ENCODE results near the gene PNCK.

Gene PNCK

GRCh38 chrX:153702336-153703035 is 28.9 kb upstream of the PNCK start:
- no peak for TF ChIP-seq ZBTB7A (IDR thresholded peaks at IDR 0.05; ENCODE audit: low read depth)
- no peak for TF ChIP-seq EGR1 (IDR thresholded peaks at IDR 0.05)
- TF ChIP-seq RAD21 (IDR thresholded peaks at IDR 0.05; ENCODE audit: low read depth) = no peak
- no peak for TF ChIP-seq EP300 (IDR thresholded peaks at IDR 0.05; ENCODE audit: borderline replicate concordance)
- no peak for TF ChIP-seq YY1 (IDR thresholded peaks at IDR 0.05; ENCODE audit: low read depth)
- TF ChIP-seq, protein P1, sequence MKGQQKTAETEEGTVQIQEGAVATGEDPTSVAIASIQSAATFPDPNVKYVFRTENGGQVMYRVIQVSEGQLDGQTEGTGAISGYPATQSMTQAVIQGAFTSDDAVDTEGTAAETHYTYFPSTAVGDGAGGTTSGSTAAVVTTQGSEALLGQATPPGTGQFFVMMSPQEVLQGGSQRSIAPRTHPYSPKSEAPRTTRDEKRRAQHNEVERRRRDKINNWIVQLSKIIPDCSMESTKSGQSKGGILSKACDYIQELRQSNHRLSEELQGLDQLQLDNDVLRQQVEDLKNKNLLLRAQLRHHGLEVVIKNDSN (IDR thresholded peaks at IDR 0.05) = no peak
- TF ChIP-seq CREB1 (IDR thresholded peaks at IDR 0.05; ENCODE audit: low read depth) = no peak
- no peak for TF ChIP-seq TCF12 (IDR thresholded peaks at IDR 0.05; ENCODE audit: low read depth)
- no peak for TF ChIP-seq TEAD4 (IDR thresholded peaks at IDR 0.05)
- no peak for TF ChIP-seq NFIC (IDR thresholded peaks at IDR 0.05)
- TF ChIP-seq, protein P2, sequence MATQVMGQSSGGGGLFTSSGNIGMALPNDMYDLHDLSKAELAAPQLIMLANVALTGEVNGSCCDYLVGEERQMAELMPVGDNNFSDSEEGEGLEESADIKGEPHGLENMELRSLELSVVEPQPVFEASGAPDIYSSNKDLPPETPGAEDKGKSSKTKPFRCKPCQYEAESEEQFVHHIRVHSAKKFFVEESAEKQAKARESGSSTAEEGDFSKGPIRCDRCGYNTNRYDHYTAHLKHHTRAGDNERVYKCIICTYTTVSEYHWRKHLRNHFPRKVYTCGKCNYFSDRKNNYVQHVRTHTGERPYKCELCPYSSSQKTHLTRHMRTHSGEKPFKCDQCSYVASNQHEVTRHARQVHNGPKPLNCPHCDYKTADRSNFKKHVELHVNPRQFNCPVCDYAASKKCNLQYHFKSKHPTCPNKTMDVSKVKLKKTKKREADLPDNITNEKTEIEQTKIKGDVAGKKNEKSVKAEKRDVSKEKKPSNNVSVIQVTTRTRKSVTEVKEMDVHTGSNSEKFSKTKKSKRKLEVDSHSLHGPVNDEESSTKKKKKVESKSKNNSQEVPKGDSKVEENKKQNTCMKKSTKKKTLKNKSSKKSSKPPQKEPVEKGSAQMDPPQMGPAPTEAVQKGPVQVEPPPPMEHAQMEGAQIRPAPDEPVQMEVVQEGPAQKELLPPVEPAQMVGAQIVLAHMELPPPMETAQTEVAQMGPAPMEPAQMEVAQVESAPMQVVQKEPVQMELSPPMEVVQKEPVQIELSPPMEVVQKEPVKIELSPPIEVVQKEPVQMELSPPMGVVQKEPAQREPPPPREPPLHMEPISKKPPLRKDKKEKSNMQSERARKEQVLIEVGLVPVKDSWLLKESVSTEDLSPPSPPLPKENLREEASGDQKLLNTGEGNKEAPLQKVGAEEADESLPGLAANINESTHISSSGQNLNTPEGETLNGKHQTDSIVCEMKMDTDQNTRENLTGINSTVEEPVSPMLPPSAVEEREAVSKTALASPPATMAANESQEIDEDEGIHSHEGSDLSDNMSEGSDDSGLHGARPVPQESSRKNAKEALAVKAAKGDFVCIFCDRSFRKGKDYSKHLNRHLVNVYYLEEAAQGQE (IDR thresholded peaks at IDR 0.05; ENCODE audit: low read depth) = no peak
- TF ChIP-seq TAF1 (IDR thresholded peaks at IDR 0.05; ENCODE audit: low read depth) = no peak
- TF ChIP-seq MAX (IDR thresholded peaks at IDR 0.05) = no peak
- no peak for TF ChIP-seq FOXM1 (IDR thresholded peaks at IDR 0.05; ENCODE audit: borderline replicate concordance, low read depth)
- no peak for TF ChIP-seq CEBPB (IDR thresholded peaks at IDR 0.05)

- no peak for TF ChIP-seq TAF1 (IDR thresholded peaks at IDR 0.05; ENCODE audit: low read depth)
- no peak for TF ChIP-seq YY1 (IDR thresholded peaks at IDR 0.05; ENCODE audit: low read depth)
- TF ChIP-seq, protein P1 (IDR thresholded peaks at IDR 0.05) = no peak
- no peak for TF ChIP-seq TEAD4 (IDR thresholded peaks at IDR 0.05)
- no peak for TF ChIP-seq NFIC (IDR thresholded peaks at IDR 0.05)
Measured at GRCh38 chrX:153701706-153702105, 28.1 kb upstream of the PNCK start.

- TF ChIP-seq EP300 (IDR thresholded peaks at IDR 0.05; ENCODE audit: borderline replicate concordance) = no peak
- TF ChIP-seq MAX (IDR thresholded peaks at IDR 0.05) = no peak
- TF ChIP-seq EGR1 (IDR thresholded peaks at IDR 0.05) = no peak
- TF ChIP-seq, protein P2 (IDR thresholded peaks at IDR 0.05; ENCODE audit: low read depth) = no peak
- TF ChIP-seq YY1 (IDR thresholded peaks at IDR 0.05; ENCODE audit: low read depth) = no peak
- TF ChIP-seq, protein P1 (IDR thresholded peaks at IDR 0.05) = no peak
- no peak for TF ChIP-seq TEAD4 (IDR thresholded peaks at IDR 0.05)
- TF ChIP-seq NFIC (IDR thresholded peaks at IDR 0.05) = no peak
- no peak for TF ChIP-seq CEBPB (IDR thresholded peaks at IDR 0.05)
- TF ChIP-seq FOXM1 (IDR thresholded peaks at IDR 0.05; ENCODE audit: borderline replicate concordance, low read depth) = no peak
Measured at GRCh38 chrX:153700967-153701366, 27.4 kb upstream of the PNCK start.

- no peak for TF ChIP-seq CREB1 (IDR thresholded peaks at IDR 0.05; ENCODE audit: low read depth)
- no peak for TF ChIP-seq FOXM1 (IDR thresholded peaks at IDR 0.05; ENCODE audit: borderline replicate concordance, low read depth)
- TF ChIP-seq, protein P2 (IDR thresholded peaks at IDR 0.05; ENCODE audit: low read depth) = no peak
- TF ChIP-seq RAD21 (IDR thresholded peaks at IDR 0.05; ENCODE audit: low read depth) = no peak
- no peak for TF ChIP-seq NFIC (IDR thresholded peaks at IDR 0.05)
- no peak for TF ChIP-seq EP300 (IDR thresholded peaks at IDR 0.05; ENCODE audit: borderline replicate concordance)
- no peak for TF ChIP-seq TEAD4 (IDR thresholded peaks at IDR 0.05)
- TF ChIP-seq TCF12 (IDR thresholded peaks at IDR 0.05; ENCODE audit: low read depth) = no peak
- TF ChIP-seq MAX (IDR thresholded peaks at IDR 0.05) = no peak
- TF ChIP-seq CEBPB (IDR thresholded peaks at IDR 0.05) = no peak
- TF ChIP-seq ZBTB7A (IDR thresholded peaks at IDR 0.05; ENCODE audit: low read depth) = no peak
- no peak for TF ChIP-seq EGR1 (IDR thresholded peaks at IDR 0.05)
- no peak for TF ChIP-seq TAF1 (IDR thresholded peaks at IDR 0.05; ENCODE audit: low read depth)
- TF ChIP-seq, protein P1 (IDR thresholded peaks at IDR 0.05) = no peak
- TF ChIP-seq YY1 (IDR thresholded peaks at IDR 0.05; ENCODE audit: low read depth) = no peak
Measured at GRCh38 chrX:153700376-153700945, 26.8 kb upstream of the PNCK start.
